Uterus (tissue), 4 donors: ENCODE measurements around the gene CPVL. TPM values are rescaled to one million over a fixed set of nuclear protein-coding genes. Genes with fewer than 3 reads are reported as not detected.

Experiments used
- DNase-seq, 2 donors: peaks; one replicate each; pipeline ENCODE4 v3.0.0-alpha.2; 2019 to 2020
- H3K27ac ChIP-seq, 2 donors: fragments of 200-600 bp; sonication (generic); 1 replicate in 1 of 2; 2 replicates in 1 of 2; pipeline ENCODE4 v1.5.1; 2016 to 2018
- H3K27me3 ChIP-seq, 2 donors: fragments of 200-600 bp; sonication (generic); one replicate each; pipeline ENCODE4 v1.5.1; 2018 to 2019; ENCODE audit warnings: control low read depth in 1 of 2
- H3K36me3 ChIP-seq, 2 donors: fragments of 200-600 bp; sonication (generic); one replicate each; pipeline ENCODE4 v1.5.1; 2019; ENCODE audit warnings: control low read depth in 1 of 2
- H3K4me1 ChIP-seq, 2 donors: fragments of 200-600 bp; sonication (generic); one replicate each; pipeline ENCODE4 v1.5.1; 2018 to 2019; ENCODE audit warnings: control low read depth in 1 of 2
- H3K4me3 ChIP-seq, 2 donors: fragments of 200-600 bp; sonication (generic); 1 replicate in 1 of 2; 2 replicates in 1 of 2; pipeline ENCODE4 v1.5.1; 2018 to 2019; ENCODE audit warnings: mild to moderate bottlenecking in 1 of 2
- H3K9me3 ChIP-seq, 2 donors: fragments of 200-600 bp; sonication (generic); one replicate each; pipeline ENCODE4 v1.5.1; 2019; ENCODE audit warnings: control low read depth in 1 of 2
- CTCF ChIP-seq, 4 experiments: fragments of 200-600 bp in 2 of 4; fragments of 450-650 bp in 2 of 4; sonication (generic) in 2 of 4; IDR thresholded peaks; one replicate each; pipeline ENCODE4 v1.5.1; 2016 to 2019; ENCODE audit warnings: antibody characterized with exemption in 4 of 4, mild to moderate bottlenecking in 2 of 4, moderate library complexity in 1 of 4
- POLR2A ChIP-seq, 2 donors: fragments of 450-650 bp; IDR thresholded peaks; one replicate each; pipeline ENCODE4 v1.6.1; 2016; ENCODE audit warnings: antibody characterized with exemption in 2 of 2, mild to moderate bottlenecking in 1 of 2, moderate library complexity in 1 of 2
- intact Hi-C: fragments of 100-400 bp; cut with DNase I; formaldehyde crosslinking; loops from one replicate; pipeline ENCODE4 v1.15.1; 2023; ENCODE audit warnings: low total_unique reads
- total RNA-seq, 4 donors: library from RNA; depleted of rRNA in 3 of 4; stranded (reverse); fragments of >200 nt in 3 of 4; gene quantifications; one replicate each; pipeline versions ENCODE4 v1.1.0 to v1.2.4, GENCODE V29; 2014 to 2023
- donor health status: DM: yes; HTN: yes; CAD: no.

CPVL gene
- total RNA-seq, 4 donors from 2014 or later: 8.5 to 21.1 (median 14.5) TPM

GRCh38 chr7:29123626-29124190, 22.6 kb downstream of the CPVL start:
- no peak overlapping the region for H3K27ac ChIP-seq
- TF ChIP-seq CTCF (IDR thresholded peaks at IDR 0.05) (no peak), POLR2A (IDR thresholded peaks at IDR 0.05) (no peak)

GRCh38 chr7:29122759-29123158, 23.6 kb downstream of the CPVL start:
- H3K36me3 ChIP-seq: no peaks in the 10 kb centered on the region
- TF ChIP-seq POLR2A (IDR thresholded peaks at IDR 0.05) (no peak), CTCF (IDR thresholded peaks at IDR 0.05) (no peak)
- H3K4me1 ChIP-seq: no peaks in the 10 kb centered on the region
- no peaks in the 10 kb centered on the region for H3K9me3 ChIP-seq
- intact Hi-C loops: no loop called here
- H3K4me3 ChIP-seq: no peak overlapping the region
- no peak for DNase-seq
- H3K27me3 ChIP-seq: no peaks in the 10 kb centered on the region
- H3K27ac ChIP-seq: no peak overlapping the region

More at GRCh38 chr7:29123626-29124190, 22.6 kb downstream of the CPVL start:
- DNase-seq: no peak
- intact Hi-C loops: no loop called here
- Histone ChIP-seq H3K4me3 (no peak overlapping the region), H3K4me1 (no peaks in the 10 kb centered on the region), H3K36me3 (no peaks in the 10 kb centered on the region), H3K27me3 (no peaks in the 10 kb centered on the region), H3K9me3 (no peaks in the 10 kb centered on the region)

- no peaks in the 10 kb centered on the region for H3K4me1 ChIP-seq
- TF ChIP-seq CTCF (IDR thresholded peaks at IDR 0.05) (no peak), POLR2A (IDR thresholded peaks at IDR 0.05) (no peak)
- H3K27ac ChIP-seq: no peak overlapping the region
- H3K36me3 ChIP-seq: no peaks in the 10 kb centered on the region
- H3K27me3 ChIP-seq: no peaks in the 10 kb centered on the region
- no peaks in the 10 kb centered on the region for H3K9me3 ChIP-seq
- intact Hi-C loops: no loop called here
- no peak overlapping the region for H3K4me3 ChIP-seq
- DNase-seq: no peak
Observed at GRCh38 chr7:29122081-29122480, 24.3 kb downstream of the CPVL start.

- H3K36me3 ChIP-seq: no peaks in the 10 kb centered on the region
- no peaks in the 10 kb centered on the region for H3K27me3 ChIP-seq
- intact Hi-C loops: no loop called here
Observed at GRCh38 chr7:29120955-29121354, 25.4 kb downstream of the CPVL start.

GRCh38 chr7:29119538-29119937, 26.8 kb downstream of the CPVL start:
- H3K4me3 ChIP-seq: no peak overlapping the region
- no peaks in the 10 kb centered on the region for H3K9me3 ChIP-seq
- H3K27me3 ChIP-seq: no peaks in the 10 kb centered on the region
- DNase-seq: no peak
- intact Hi-C loops: no loop called here
- H3K27ac ChIP-seq: no peak overlapping the region
- H3K4me1 ChIP-seq: no peaks in the 10 kb centered on the region
- TF ChIP-seq POLR2A (IDR thresholded peaks at IDR 0.05) (no peak), CTCF (IDR thresholded peaks at IDR 0.05) (no peak)
- no peaks in the 10 kb centered on the region for H3K36me3 ChIP-seq

More at GRCh38 chr7:29120955-29121354, 25.4 kb downstream of the CPVL start:
- no peak for DNase-seq
- Histone ChIP-seq H3K27ac (no peak overlapping the region), H3K9me3 (no peaks in the 10 kb centered on the region), H3K4me1 (no peaks in the 10 kb centered on the region), H3K4me3 (no peak overlapping the region)
- TF ChIP-seq POLR2A (IDR thresholded peaks at IDR 0.05) (no peak), CTCF (IDR thresholded peaks at IDR 0.05) (no peak)
